H1 (cell line): ENCODE data around the gene HLA-F.

ENCODE experiments used
- BRCA1 ChIP-seq: IDR thresholded peaks from 2 replicates; pipeline ENCODE4 v1.6.1; 2012; ENCODE audit warnings: low read depth, low read length, improper control_type of control experiment
- EGR1 ChIP-seq: IDR thresholded peaks from 2 replicates; pipeline ENCODE4 v1.6.1; 2011; ENCODE audit warnings: low read depth, low read length, borderline replicate concordance
- EZH2 ChIP-seq: fragments of 200-600 bp; sonication (generic); IDR thresholded peaks from 2 replicates; pipeline ENCODE4 v1.7.1; 2012; ENCODE audit warnings: low read depth, mild to moderate bottlenecking, moderate library complexity, low read length, inconsistent platforms; ENCODE audit not compliant: severe bottlenecking
- MAFK ChIP-seq: IDR thresholded peaks from 2 replicates; pipeline ENCODE4 v1.6.1; 2012; ENCODE audit warnings: low read depth, mild to moderate bottlenecking, improper control_type of control experiment, low read length
- NRF1 ChIP-seq: IDR thresholded peaks from 2 replicates; pipeline ENCODE4 v1.6.1; 2011; ENCODE audit warnings: mild to moderate bottlenecking, low read depth, low read length, improper control_type of control experiment
- POLR2A ChIP-seq, 2 experiments: IDR thresholded peaks; 1 replicate in 1 of 2; 2 replicates in 1 of 2; pipeline ENCODE4 v1.6.1; 2011; ENCODE audit warnings: low read depth in 2 of 2, low read length in 2 of 2, mild to moderate bottlenecking in 2 of 2; ENCODE audit errors: control extremely low read depth in 1 of 2
- POLR2AphosphoS5 ChIP-seq: IDR thresholded peaks from 2 replicates; pipeline ENCODE4 v1.6.1; 2011; ENCODE audit warnings: low read depth, low read length
- RAD21 ChIP-seq, 2 experiments: IDR thresholded peaks in 1 of 2; conservative IDR thresholded peaks in 1 of 2; 2 replicates each; pipeline ENCODE4 v1.6.1; 2011; ENCODE audit warnings: low read depth in 2 of 2, low read length in 2 of 2, improper control_type of control experiment in 1 of 2, inconsistent platforms in 1 of 2, mild to moderate bottlenecking in 1 of 2, moderate library complexity in 1 of 2
- RBBP5 ChIP-seq: IDR thresholded peaks from 2 replicates; pipeline ENCODE4 v1.7.1; 2012; ENCODE audit warnings: low read depth, mild to moderate bottlenecking, inconsistent platforms, low read length, moderate library complexity, borderline replicate concordance
- RFX5 ChIP-seq: IDR thresholded peaks from 2 replicates; pipeline ENCODE4 v1.6.1; 2011; ENCODE audit warnings: low read depth, low read length, improper control_type of control experiment, borderline replicate concordance
- SP1 ChIP-seq: IDR thresholded peaks from 2 replicates; pipeline ENCODE4 v1.6.1; 2011; ENCODE audit warnings: low read depth, low read length
- TF ChIP-seq, protein P1 (sequence below): IDR thresholded peaks from 2 replicates; pipeline ENCODE4 v1.6.1; 2011; ENCODE audit warnings: low read length, improper control_type of control experiment
- TF ChIP-seq, protein P2 (sequence below): IDR thresholded peaks from 2 replicates; pipeline ENCODE4 v1.6.1; 2012; ENCODE audit warnings: low read length, inconsistent platforms
- TF ChIP-seq, protein P3 (sequence below), 3 experiments: IDR thresholded peaks; 1 replicate in 2 of 3; 2 replicates in 1 of 3; pipeline versions ENCODE4 v1.5.1 to v1.6.1; 2011; ENCODE audit warnings: low read length in 3 of 3, mild to moderate bottlenecking in 3 of 3, inconsistent platforms in 2 of 3, low read depth in 1 of 3, moderate library complexity in 1 of 3; ENCODE audit not compliant: insufficient read depth in 1 of 3; ENCODE audit errors: control extremely low read depth in 1 of 3

DNA sequence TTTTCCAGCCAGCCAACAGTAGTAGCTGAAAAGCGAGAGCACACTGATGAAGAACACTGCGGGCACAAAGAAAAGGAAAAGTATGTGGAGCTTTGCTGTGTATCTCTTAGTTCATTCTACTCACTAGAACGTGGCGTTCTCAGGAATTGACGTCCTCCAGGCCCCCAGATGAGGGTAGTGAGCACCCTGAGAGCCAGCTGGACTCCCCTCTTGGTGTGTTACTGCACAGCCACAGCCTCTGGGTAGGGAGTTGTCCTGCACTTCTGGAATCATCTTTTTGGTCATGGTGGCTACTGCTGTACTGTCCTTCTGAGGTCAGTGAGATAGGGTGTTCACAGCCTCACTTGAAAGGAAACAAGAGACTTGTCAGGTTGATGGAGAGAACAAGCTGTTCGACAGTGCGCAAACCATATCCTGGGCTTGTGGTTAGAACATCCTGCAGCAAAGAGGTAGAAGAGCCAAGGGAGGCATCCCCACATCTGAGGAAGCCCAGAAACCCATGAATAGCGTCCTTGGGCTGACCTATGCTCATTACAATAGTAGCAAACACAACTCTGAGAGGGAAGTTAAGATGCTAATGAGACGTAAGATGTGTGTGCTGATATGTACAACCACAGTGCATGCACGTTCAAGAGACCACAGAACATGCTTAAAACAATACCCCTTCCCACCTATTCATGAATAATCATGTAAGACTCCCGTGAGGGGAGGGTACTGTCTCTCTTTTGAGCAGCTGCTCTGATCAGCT lies 14.6 kb upstream of the HLA-F start:
- TF ChIP-seq MAFK (no peak), SP1 (no peak), EGR1 (no peak), BRCA1 (no peak), POLR2AphosphoS5 (no peak), RFX5 (no peak), RAD21 (IDR thresholded peaks at IDR 0.05 in 1 of 2, conservative IDR thresholded peaks at IDR 0.05 in 1 of 2; ENCODE audit: low read depth in 2 of 2, low read length in 2 of 2) (no peak), POLR2A (IDR thresholded peaks at IDR 0.05; ENCODE audit: control extremely low read depth in 1 of 2, low read depth in 2 of 2, low read length in 2 of 2) (no peak), EZH2 (no peak), RBBP5 (no peak), NRF1 (no peak)
- TF ChIP-seq, protein P1, sequence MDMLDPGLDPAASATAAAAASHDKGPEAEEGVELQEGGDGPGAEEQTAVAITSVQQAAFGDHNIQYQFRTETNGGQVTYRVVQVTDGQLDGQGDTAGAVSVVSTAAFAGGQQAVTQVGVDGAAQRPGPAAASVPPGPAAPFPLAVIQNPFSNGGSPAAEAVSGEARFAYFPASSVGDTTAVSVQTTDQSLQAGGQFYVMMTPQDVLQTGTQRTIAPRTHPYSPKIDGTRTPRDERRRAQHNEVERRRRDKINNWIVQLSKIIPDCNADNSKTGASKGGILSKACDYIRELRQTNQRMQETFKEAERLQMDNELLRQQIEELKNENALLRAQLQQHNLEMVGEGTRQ: no peak
- TF ChIP-seq, protein P2, sequence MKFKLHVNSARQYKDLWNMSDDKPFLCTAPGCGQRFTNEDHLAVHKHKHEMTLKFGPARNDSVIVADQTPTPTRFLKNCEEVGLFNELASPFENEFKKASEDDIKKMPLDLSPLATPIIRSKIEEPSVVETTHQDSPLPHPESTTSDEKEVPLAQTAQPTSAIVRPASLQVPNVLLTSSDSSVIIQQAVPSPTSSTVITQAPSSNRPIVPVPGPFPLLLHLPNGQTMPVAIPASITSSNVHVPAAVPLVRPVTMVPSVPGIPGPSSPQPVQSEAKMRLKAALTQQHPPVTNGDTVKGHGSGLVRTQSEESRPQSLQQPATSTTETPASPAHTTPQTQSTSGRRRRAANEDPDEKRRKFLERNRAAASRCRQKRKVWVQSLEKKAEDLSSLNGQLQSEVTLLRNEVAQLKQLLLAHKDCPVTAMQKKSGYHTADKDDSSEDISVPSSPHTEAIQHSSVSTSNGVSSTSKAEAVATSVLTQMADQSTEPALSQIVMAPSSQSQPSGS: no peak
- TF ChIP-seq, protein P3, sequence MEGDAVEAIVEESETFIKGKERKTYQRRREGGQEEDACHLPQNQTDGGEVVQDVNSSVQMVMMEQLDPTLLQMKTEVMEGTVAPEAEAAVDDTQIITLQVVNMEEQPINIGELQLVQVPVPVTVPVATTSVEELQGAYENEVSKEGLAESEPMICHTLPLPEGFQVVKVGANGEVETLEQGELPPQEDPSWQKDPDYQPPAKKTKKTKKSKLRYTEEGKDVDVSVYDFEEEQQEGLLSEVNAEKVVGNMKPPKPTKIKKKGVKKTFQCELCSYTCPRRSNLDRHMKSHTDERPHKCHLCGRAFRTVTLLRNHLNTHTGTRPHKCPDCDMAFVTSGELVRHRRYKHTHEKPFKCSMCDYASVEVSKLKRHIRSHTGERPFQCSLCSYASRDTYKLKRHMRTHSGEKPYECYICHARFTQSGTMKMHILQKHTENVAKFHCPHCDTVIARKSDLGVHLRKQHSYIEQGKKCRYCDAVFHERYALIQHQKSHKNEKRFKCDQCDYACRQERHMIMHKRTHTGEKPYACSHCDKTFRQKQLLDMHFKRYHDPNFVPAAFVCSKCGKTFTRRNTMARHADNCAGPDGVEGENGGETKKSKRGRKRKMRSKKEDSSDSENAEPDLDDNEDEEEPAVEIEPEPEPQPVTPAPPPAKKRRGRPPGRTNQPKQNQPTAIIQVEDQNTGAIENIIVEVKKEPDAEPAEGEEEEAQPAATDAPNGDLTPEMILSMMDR (IDR thresholded peaks at IDR 0.05; ENCODE audit: control extremely low read depth in 1 of 3, insufficient read depth in 1 of 3, low read depth in 1 of 3, low read length in 3 of 3): no peak
